D721Med (cell line): ENCODE data around the gene NDUFA8.
A peak's percentile ranks its signal among the peaks of the same experiment; 100 is the strongest.

ENCODE experiments used
- DNase-seq: peaks from one replicate; pipeline ENCODE4 v3.0.0; 2011; ENCODE audit warnings: low spot score; ENCODE audit not compliant: insufficient read length
- FAIRE-seq: peaks from 2 replicates; lab custom pipeline; 2011; peaks lifted over from hg19 to GRCh38; lab: Jason Lieb, UNC
- TF ChIP-seq, protein P1 (sequence below): IDR thresholded peaks from 2 replicates; pipeline ENCODE4 v1.5.1; 2012; ENCODE audit warnings: mild to moderate bottlenecking, control low read depth; ENCODE audit not compliant: insufficient read depth; ENCODE audit errors: missing control alignments

Gene NDUFA8

DNA sequence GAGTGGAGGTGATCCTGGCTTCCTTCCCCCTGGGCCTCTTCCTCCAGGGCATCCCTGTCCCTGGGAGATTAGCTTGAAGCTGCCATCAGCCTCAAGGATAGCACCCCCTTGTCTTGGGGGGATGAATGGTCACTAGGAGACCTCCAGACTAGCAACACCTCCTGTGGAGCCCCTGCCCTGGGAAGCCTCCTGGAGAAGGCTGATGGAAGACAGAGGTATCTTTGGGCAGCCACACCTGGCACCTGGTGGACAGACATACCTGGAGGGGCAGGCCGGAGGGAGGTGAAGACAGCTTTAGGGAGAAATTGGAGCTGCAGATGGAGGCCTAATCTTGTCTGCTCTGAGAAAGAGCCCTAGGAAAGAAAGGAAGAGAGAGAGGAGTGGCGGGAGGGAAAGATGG lies 57.4 kb downstream of the NDUFA8 start:
- TF ChIP-seq, protein P1, sequence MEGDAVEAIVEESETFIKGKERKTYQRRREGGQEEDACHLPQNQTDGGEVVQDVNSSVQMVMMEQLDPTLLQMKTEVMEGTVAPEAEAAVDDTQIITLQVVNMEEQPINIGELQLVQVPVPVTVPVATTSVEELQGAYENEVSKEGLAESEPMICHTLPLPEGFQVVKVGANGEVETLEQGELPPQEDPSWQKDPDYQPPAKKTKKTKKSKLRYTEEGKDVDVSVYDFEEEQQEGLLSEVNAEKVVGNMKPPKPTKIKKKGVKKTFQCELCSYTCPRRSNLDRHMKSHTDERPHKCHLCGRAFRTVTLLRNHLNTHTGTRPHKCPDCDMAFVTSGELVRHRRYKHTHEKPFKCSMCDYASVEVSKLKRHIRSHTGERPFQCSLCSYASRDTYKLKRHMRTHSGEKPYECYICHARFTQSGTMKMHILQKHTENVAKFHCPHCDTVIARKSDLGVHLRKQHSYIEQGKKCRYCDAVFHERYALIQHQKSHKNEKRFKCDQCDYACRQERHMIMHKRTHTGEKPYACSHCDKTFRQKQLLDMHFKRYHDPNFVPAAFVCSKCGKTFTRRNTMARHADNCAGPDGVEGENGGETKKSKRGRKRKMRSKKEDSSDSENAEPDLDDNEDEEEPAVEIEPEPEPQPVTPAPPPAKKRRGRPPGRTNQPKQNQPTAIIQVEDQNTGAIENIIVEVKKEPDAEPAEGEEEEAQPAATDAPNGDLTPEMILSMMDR: no peak
- FAIRE-seq: no peak
- no peak for DNase-seq

DNA sequence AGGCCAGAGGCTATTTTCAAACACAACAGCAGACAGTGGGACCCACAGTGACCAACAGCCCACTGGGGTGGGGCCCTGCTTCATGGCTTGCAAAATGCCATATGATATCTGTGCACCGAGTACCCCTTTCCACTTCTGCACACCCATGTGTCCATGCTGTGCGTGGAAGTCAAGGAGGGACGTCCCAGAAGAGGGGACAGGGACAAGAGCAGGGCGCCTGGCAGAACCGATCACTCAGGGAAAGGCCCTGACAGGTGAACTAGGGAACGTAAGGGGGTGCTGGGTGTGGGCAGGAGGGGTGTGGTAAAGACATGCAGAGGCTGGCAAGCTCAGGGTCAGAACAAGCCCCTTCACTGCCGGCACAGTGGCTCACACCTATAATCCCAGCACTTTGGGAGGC lies 58.8 kb downstream of the NDUFA8 start:
- TF ChIP-seq, protein P1: no peak
- FAIRE-seq (no peak), DNase-seq (no peak)

DNA sequence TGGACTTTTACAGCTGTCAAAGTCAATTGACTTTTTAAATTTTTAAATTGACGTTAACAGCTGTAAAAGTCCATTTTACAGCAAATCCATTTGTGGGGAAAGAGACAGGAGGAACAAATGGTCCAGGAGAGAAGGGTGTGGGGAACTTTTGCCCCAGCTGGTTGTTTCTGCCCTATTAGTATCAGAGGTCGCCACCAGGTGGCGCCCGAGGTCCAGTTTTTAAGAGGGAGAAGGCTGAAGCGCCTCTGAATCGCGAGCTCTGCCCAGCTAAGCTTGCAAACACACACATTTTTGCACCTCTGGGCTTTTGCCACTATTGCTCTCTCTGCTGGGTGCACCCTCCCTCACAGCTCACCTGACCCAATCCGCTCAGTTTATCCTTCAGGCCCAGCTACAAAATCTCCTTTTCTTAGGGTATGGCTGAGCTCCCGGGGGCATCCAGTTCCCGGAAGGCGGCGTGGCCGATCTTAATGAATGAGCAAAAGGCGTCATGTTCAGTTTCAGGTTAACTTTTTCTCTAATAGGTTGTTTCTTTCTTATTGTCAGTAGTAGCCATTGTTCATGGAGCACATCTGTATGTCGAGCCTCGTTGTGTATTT lies 60.2 kb downstream of the NDUFA8 start:
- no peak for FAIRE-seq
- TF ChIP-seq, protein P1: peak; percentile 83
- DNase-seq: no peak

DNA sequence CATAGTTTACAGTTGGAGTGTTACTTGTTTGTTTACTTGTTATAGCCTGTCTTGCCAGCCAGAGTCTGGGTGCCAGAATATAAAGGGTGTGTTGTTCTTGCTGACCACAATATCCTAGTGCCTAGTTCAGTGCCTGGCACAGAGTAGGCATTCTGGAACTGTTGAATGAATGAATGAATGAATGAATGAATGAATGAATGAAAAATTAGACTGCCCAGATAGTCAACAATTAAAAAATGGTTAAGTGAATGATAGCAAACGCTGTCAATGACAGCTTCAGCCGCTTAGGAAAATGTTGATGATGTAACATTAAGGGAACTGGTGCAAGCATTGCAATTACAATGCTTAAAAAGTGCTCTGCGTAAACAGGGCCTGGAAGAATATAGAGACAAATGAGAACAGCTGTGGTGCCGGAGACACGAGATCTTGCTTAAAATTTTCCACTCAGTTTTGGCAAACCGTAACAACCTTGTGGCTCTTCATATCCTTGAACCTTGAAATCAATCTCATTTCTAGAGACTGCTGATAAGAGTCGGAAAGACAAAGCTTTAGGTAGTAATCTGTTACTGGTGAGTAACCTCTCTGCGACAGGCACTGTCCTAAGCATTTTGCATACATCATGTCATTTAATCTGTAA lies 61.8 kb downstream of the NDUFA8 start:
- TF ChIP-seq, protein P1: no peak
- FAIRE-seq (no peak), DNase-seq (no peak)

DNA sequence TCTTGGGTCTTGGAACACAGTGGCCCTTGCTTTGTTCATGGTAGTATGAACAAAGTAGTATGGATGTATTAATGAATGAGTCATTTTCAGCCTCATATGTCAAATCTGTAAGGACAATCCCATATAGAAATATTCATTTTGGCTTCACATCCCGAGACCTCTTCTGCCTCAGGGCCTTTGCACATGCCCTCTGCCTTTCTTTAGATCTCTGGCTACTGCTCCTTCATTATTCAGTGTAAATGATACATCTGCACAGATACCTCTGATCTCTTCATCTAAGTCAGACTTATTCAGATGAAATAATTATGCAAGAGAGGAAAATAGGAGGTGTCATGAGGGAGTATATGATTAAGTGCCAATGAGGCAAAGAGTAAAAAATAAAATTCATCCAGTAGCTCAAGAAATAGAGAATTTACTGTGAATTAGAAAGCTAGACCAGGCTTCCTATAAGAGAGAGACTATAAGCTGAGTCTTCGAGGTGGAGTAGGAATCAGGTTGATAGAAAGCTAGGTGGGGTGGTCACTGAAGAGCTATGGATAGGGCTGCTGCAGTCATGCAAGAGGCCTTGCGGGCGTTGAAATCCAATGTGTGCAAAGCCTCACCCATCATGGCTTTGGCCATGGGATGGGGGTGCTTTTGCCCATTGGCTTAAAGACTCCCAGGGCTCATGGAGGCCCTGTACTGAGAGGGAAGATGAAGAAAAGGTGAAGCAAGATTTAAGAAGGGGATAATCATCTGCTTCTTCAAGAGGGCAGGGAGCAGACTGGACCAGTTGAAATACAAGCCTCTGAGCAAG lies 62.8 kb downstream of the NDUFA8 start:
- FAIRE-seq: no peak
- no peak for DNase-seq
- TF ChIP-seq, protein P1: no peak

DNA sequence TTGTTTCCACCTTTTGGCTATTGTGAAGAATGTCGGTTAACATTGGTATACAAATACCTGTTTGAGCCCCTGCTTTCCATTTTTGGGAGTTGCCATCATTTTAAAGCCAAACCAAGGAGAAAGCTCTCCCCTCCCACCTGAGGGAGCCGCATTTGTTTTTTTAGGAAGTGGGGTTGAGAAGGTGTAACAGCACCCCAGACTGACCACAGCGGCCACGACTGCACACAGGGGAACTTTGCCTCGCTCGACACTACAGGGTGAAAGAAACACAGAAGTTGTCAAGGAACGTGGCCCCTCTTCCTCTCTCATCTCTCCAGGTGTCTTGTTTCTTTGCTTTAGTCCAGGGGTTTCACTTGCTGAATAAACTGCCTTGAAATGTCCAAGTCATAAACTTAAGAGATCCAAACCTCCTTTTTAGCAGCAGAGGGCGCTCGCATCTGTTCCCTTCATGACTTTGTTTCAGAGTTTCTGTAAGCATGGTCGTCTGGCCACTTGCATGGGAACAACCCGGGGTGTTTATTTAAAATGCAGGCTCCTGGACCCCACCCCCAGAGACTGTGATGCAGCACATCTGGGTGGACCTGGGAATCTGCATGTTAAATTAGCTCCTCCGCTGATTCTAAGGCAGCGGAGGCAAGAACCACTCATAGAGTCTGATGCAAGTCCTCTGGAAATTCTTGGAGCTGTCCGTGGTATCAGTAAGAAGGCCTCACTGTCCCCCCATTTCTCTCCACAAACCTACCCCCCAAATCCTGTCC lies 64.4 kb downstream of the NDUFA8 start:
- TF ChIP-seq, protein P1: peak; percentile 68
- no peak for DNase-seq
- no peak for FAIRE-seq
